COR-L47 (cell line): ENCODE data around the gene GRK4.

Source experiments
- DNase-seq: peaks from one replicate; lab custom pipeline; 2025; lab: John Stamatoyannopoulos, UW

The GRK4 gene

GRCh38 chr4:3073158-3074077 is 110.0 kb downstream of the GRK4 start:
- DNase-seq, result no peak

GRCh38 chr4:3074078-3074845 is 110.9 kb downstream of the GRK4 start, which contains the start of the genes HTT and HTT-AS:
Gene HTT (plus strand): TSS chr4:3074681. CDS start chr4:3074826, 145 bp downstream.
Gene HTT-AS (minus strand): TSS chr4:3074538.
- DNase-seq, result peak; percentile 95

GRCh38 chr4:3074846-3075651 is 111.7 kb downstream of the GRK4 start:
- DNase-seq, result peak; percentile 30

GRCh38 chr4:3075652-3075981 is 112.2 kb downstream of the GRK4 start:
- no peak for DNase-seq

- DNase-seq, result no peak
Observed at GRCh38 chr4:3077796-3078195, 114.4 kb downstream of the GRK4 start.

- DNase-seq, result no peak
Observed at GRCh38 chr4:3079694-3080123, 116.3 kb downstream of the GRK4 start.

- DNase-seq, result no peak
Observed at GRCh38 chr4:3082925-3083515, 119.6 kb downstream of the GRK4 start.

GRCh38 chr4:3083732-3084131 is 120.4 kb downstream of the GRK4 start:
- DNase-seq, result no peak

GRCh38 chr4:3085948-3086670 is 122.7 kb downstream of the GRK4 start:
- DNase-seq, result no peak

GRCh38 chr4:3087115-3087797 is 123.9 kb downstream of the GRK4 start:
- DNase-seq, result no peak
